ENCODE results near the gene AEBP1.

The AEBP1 gene

GRCh38 chr7:44078521-44078920 is 25.6 kb upstream of the AEBP1 start:
- Histone ChIP-seq H3K79me2 (ENCODE audit: insufficient read depth, low read length) (peaks cover 51% of the 10 kb centered on the region), H3K4me2 (ENCODE audit: low read depth, low read length, poor library complexity, severe bottlenecking) (peak overlapping the region; percentile 94), H3K9me2 (replicated peaks; ENCODE audit: low read depth, low read length) (no peaks in the 10 kb centered on the region), H3F3A (ENCODE audit: low read depth) (no peaks in the 10 kb centered on the region), H3K27me3 (ENCODE audit: insufficient read depth, low read length, poor library complexity, severe bottlenecking) (no peaks in the 10 kb centered on the region), H3K9ac (ENCODE audit: low read depth, low read length, poor library complexity, severe bottlenecking) (peak overlapping the region; percentile 91), H3K4me3 (ENCODE audit: low read length, poor library complexity, severe bottlenecking) (peak overlapping the region; percentile 16), H3K9me3 (ENCODE audit: insufficient read depth, low read depth, low read length) (no peaks in the 10 kb centered on the region), H3K4me1 (ENCODE audit: insufficient read depth, low read length, poor library complexity, severe bottlenecking) (peaks cover 46% of the 10 kb centered on the region), H4K20me1 (ENCODE audit: insufficient read depth, low read length, poor library complexity, severe bottlenecking) (peaks cover 12% of the 10 kb centered on the region), H2AFZ (ENCODE audit: low read length) (no peak overlapping the region), H3K36me3 (ENCODE audit: insufficient read depth, low read length) (peaks cover 41% of the 10 kb centered on the region; the same call in 1 of the 2 replicates)
- TF ChIP-seq EZH2phosphoT487 (IDR thresholded peaks at IDR 0.05; ENCODE audit: borderline replicate concordance) (no peak), CTCF (conservative IDR thresholded peaks at IDR 0.05; ENCODE audit: low read length) (no peak)

GRCh38 chr7:44079331-44080021 is 24.7 kb upstream of the AEBP1 start:
- Histone ChIP-seq H3K9me2 (replicated peaks; ENCODE audit: low read depth, low read length) (no peaks in the 10 kb centered on the region), H3K36me3 (ENCODE audit: insufficient read depth, low read length) (peaks cover 38% of the 10 kb centered on the region; the same call in 1 of the 2 replicates), H3K4me2 (ENCODE audit: low read depth, low read length, poor library complexity, severe bottlenecking) (peak overlapping the region; percentile 94), H3K4me1 (ENCODE audit: insufficient read depth, low read length, poor library complexity, severe bottlenecking) (peaks cover 55% of the 10 kb centered on the region), H3K79me2 (ENCODE audit: insufficient read depth, low read length) (peaks cover 51% of the 10 kb centered on the region), H3K9ac (ENCODE audit: low read depth, low read length, poor library complexity, severe bottlenecking) (peak overlapping the region; percentile 91), H3K4me3 (ENCODE audit: low read length, poor library complexity, severe bottlenecking) (peak overlapping the region; percentile 92), H2AFZ (ENCODE audit: low read length) (no peak overlapping the region), H4K20me1 (ENCODE audit: insufficient read depth, low read length, poor library complexity, severe bottlenecking) (peaks cover 12% of the 10 kb centered on the region), H3K27me3 (ENCODE audit: insufficient read depth, low read length, poor library complexity, severe bottlenecking) (no peaks in the 10 kb centered on the region), H3F3A (ENCODE audit: low read depth) (no peaks in the 10 kb centered on the region), H3K9me3 (ENCODE audit: insufficient read depth, low read depth, low read length) (no peaks in the 10 kb centered on the region)
- TF ChIP-seq CTCF (conservative IDR thresholded peaks at IDR 0.05; ENCODE audit: low read length) (no peak), EZH2phosphoT487 (IDR thresholded peaks at IDR 0.05; ENCODE audit: borderline replicate concordance) (no peak)

GRCh38 chr7:44080118-44080517 is 24.0 kb upstream of the AEBP1 start:
- Histone ChIP-seq H2AFZ (ENCODE audit: low read length) (no peak overlapping the region), H3K79me2 (ENCODE audit: insufficient read depth, low read length) (peaks cover 51% of the 10 kb centered on the region), H3K9me2 (replicated peaks; ENCODE audit: low read depth, low read length) (no peaks in the 10 kb centered on the region), H3K36me3 (ENCODE audit: insufficient read depth, low read length) (peaks cover 34% of the 10 kb centered on the region; the same call in 1 of the 2 replicates), H4K20me1 (ENCODE audit: insufficient read depth, low read length, poor library complexity, severe bottlenecking) (peaks cover 12% of the 10 kb centered on the region), H3K9ac (ENCODE audit: low read depth, low read length, poor library complexity, severe bottlenecking) (peak overlapping the region; percentile 91), H3K4me3 (ENCODE audit: low read length, poor library complexity, severe bottlenecking) (peak overlapping the region; percentile 92), H3K27me3 (ENCODE audit: insufficient read depth, low read length, poor library complexity, severe bottlenecking) (no peaks in the 10 kb centered on the region), H3K4me2 (ENCODE audit: low read depth, low read length, poor library complexity, severe bottlenecking) (peak overlapping the region; percentile 94), H3K4me1 (ENCODE audit: insufficient read depth, low read length, poor library complexity, severe bottlenecking) (peaks cover 59% of the 10 kb centered on the region), H3K9me3 (ENCODE audit: insufficient read depth, low read depth, low read length) (no peaks in the 10 kb centered on the region), H3F3A (ENCODE audit: low read depth) (no peaks in the 10 kb centered on the region)
- TF ChIP-seq EZH2phosphoT487 (IDR thresholded peaks at IDR 0.05; ENCODE audit: borderline replicate concordance) (no peak), CTCF (conservative IDR thresholded peaks at IDR 0.05; ENCODE audit: low read length) (no peak)

All from Loucy (cell line).